Left ventricle myocardium inferior (tissue), 1 donor: ENCODE measurements around the gene SSNA1. TPM values are rescaled to one million over a fixed set of nuclear protein-coding genes. Genes with fewer than 3 reads are reported as not detected.
A peak's percentile ranks its signal among the peaks of the same experiment; 100 is the strongest.

Experiments used
- DNase-seq: peaks from one replicate; pipeline ENCODE4 v3.0.0-alpha.2; 2020
- H3K27ac ChIP-seq: fragments of 200-600 bp; replicated peaks from 2 replicates; pipeline ENCODE4 v1.8.0; 2021
- H3K27me3 ChIP-seq: fragments of 200-600 bp; 2 replicates; pipeline ENCODE4 v1.8.0; 2021; ENCODE audit warnings: low read depth
- H3K36me3 ChIP-seq: fragments of 200-600 bp; 2 replicates; pipeline ENCODE4 v1.8.0; 2021
- H3K4me1 ChIP-seq: fragments of 200-600 bp; 2 replicates; pipeline ENCODE4 v1.8.0; 2021
- H3K4me3 ChIP-seq: fragments of 200-600 bp; 2 replicates; pipeline ENCODE4 v1.8.0; 2021; ENCODE audit warnings: mild to moderate bottlenecking, moderate library complexity
- H3K9me3 ChIP-seq: fragments of 200-600 bp; replicated peaks from 2 replicates; pipeline ENCODE4 v1.8.0; 2021
- intact Hi-C: fragments of 100-400 bp; cut with micrococcal nuclease; formaldehyde crosslinking; loops from one replicate; pipeline ENCODE4 v1.11.0; 2022
- total RNA-seq: library from RNA; stranded (reverse); fragmentation: NEBNext Ultra II Directional; extraction: Animal tissue kit (Norgen Biotek cat#: 25700); gene quantifications from one replicate; pipeline ENCODE4 v1.2.1, GENCODE V29; 2021
- TF ChIP-seq, protein P1 (sequence below): fragments of 200-600 bp; IDR thresholded peaks from 2 replicates; pipeline ENCODE4 v1.8.0; 2021; ENCODE audit warnings: antibody characterized with exemption, mild to moderate bottlenecking, borderline replicate concordance
- donor health status: DM: no; HTN: yes; CAD: no; lungs with severe emphysema.

SSNA1 gene
- total RNA-seq, 1 donor from 2014 or later = 72.3 TPM

GRCh38 chr9:137218754-137219271, 30.3 kb downstream of the SSNA1 start:
- Histone ChIP-seq H3K4me1 (peaks cover 55% of the 10 kb centered on the region), H3K4me3 (peak overlapping the region; percentile 59), H3K9me3 (no peaks in the 10 kb centered on the region), H3K36me3 (peaks cover 15% of the 10 kb centered on the region), H3K27ac (peak overlapping the region; percentile 66), H3K27me3 (no peaks in the 10 kb centered on the region)
- TF ChIP-seq, protein P1, sequence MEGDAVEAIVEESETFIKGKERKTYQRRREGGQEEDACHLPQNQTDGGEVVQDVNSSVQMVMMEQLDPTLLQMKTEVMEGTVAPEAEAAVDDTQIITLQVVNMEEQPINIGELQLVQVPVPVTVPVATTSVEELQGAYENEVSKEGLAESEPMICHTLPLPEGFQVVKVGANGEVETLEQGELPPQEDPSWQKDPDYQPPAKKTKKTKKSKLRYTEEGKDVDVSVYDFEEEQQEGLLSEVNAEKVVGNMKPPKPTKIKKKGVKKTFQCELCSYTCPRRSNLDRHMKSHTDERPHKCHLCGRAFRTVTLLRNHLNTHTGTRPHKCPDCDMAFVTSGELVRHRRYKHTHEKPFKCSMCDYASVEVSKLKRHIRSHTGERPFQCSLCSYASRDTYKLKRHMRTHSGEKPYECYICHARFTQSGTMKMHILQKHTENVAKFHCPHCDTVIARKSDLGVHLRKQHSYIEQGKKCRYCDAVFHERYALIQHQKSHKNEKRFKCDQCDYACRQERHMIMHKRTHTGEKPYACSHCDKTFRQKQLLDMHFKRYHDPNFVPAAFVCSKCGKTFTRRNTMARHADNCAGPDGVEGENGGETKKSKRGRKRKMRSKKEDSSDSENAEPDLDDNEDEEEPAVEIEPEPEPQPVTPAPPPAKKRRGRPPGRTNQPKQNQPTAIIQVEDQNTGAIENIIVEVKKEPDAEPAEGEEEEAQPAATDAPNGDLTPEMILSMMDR = no peak
- intact Hi-C loops = no loop called here
- DNase-seq = no peak

DNA sequence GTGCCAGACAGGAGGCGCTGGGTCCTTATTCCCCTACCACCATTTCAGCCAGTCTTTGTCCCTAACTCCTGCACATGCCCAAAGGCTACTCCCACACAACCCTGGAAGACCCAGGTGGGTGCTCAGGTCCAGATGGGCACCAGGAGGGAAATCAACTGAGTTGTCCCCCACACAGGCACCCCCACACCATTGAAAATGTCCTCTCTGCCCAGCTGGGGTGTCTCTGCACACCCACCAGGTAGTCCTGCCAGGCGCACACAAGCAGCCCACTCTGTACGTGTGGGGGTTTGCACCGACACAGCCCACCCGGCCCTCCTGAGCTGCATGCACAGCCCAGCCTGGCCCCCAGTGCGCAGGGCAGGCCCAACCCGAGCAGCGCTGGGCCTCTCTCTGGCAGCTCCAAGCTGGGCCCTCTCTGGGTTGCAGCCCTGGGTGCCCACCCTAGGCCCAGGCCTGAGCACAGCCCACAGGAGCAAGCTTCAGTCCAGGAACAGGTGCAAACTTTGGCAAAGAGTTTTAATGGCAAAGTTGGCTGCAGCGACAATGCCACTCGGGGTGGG, 31.4 kb downstream of the SSNA1 start:
- no peak for DNase-seq
- H3K27me3 ChIP-seq = no peaks in the 10 kb centered on the region
- H3K4me1 ChIP-seq = peaks cover 60% of the 10 kb centered on the region
- no peaks in the 10 kb centered on the region for H3K9me3 ChIP-seq
- TF ChIP-seq, protein P1 = no peak
- intact Hi-C loops = no loop called here
- H3K4me3 ChIP-seq = no peak overlapping the region
- H3K27ac ChIP-seq = peak overlapping the region; percentile 66
- H3K36me3 ChIP-seq = peaks cover 9% of the 10 kb centered on the region

GRCh38 chr9:137220317-137221094, 32.0 kb downstream of the SSNA1 start:
- intact Hi-C loops = no loop called here
- TF ChIP-seq, protein P1 = no peak
- peaks cover 60% of the 10 kb centered on the region for H3K4me1 ChIP-seq

GRCh38 chr9:137221095-137221505, 32.6 kb downstream of the SSNA1 start:
- Histone ChIP-seq H3K4me1 (peaks cover 60% of the 10 kb centered on the region), H3K27ac (peak overlapping the region; percentile 84), H3K4me3 (peak overlapping the region; percentile 68), H3K9me3 (no peaks in the 10 kb centered on the region), H3K27me3 (no peaks in the 10 kb centered on the region), H3K36me3 (peaks cover 6% of the 10 kb centered on the region)
- TF ChIP-seq, protein P1 = no peak
- no peak for DNase-seq
- intact Hi-C loops = no loop called here

More at GRCh38 chr9:137220317-137221094, 32.0 kb downstream of the SSNA1 start:
- Histone ChIP-seq H3K27ac (peak overlapping the region; percentile 84), H3K27me3 (no peaks in the 10 kb centered on the region), H3K4me3 (no peak overlapping the region), H3K9me3 (no peaks in the 10 kb centered on the region), H3K36me3 (peaks cover 7% of the 10 kb centered on the region)
- no peak for DNase-seq

GRCh38 chr9:137221506-137222111, 33.1 kb downstream of the SSNA1 start:
- Histone ChIP-seq H3K4me1 (peaks cover 59% of the 10 kb centered on the region), H3K36me3 (peaks cover under 1% of the 10 kb centered on the region), H3K27me3 (no peaks in the 10 kb centered on the region), H3K27ac (peak overlapping the region; percentile 84), H3K9me3 (no peaks in the 10 kb centered on the region), H3K4me3 (peak overlapping the region; percentile 68)
- TF ChIP-seq, protein P1 = no peak
- intact Hi-C loops = no loop called here
- no peak for DNase-seq
